Neural progenitor cell (in vitro differentiated cells): Measurements from ENCODE around the gene CXCL12. TPM values are rescaled to one million over a fixed set of nuclear protein-coding genes. Genes with fewer than 3 reads are reported as not detected.

Experiments used
- DNase-seq: peaks from one replicate; pipeline ENCODE4 v3.0.0-alpha.2; 2016; ENCODE audit warnings: low spot score
- H2AFZ ChIP-seq: fragments of 200-600 bp; sonication (generic); replicated peaks from 2 replicates; pipeline ENCODE4 v1.6.1; 2016; ENCODE audit warnings: antibody characterized with exemption
- H3F3A ChIP-seq: fragments of 200-600 bp; sonication (generic); 2 replicates; pipeline ENCODE4 v1.6.1; 2016; ENCODE audit warnings: antibody characterized with exemption, low read depth
- H3K27ac ChIP-seq: fragments of 200-600 bp; sonication (generic); 2 replicates; pipeline ENCODE4 v1.5.1; 2016; ENCODE audit warnings: mild to moderate bottlenecking
- H3K27me3 ChIP-seq: fragments of 200-600 bp; sonication (generic); 2 replicates; pipeline ENCODE4 v1.6.1; 2016; ENCODE audit warnings: mild to moderate bottlenecking, moderate library complexity
- H3K36me3 ChIP-seq: fragments of 200-600 bp; sonication (generic); 2 replicates; pipeline ENCODE4 v1.5.1; 2016
- H3K4me1 ChIP-seq: fragments of 200-600 bp; sonication (generic); 2 replicates; pipeline ENCODE4 v1.6.1; 2016; ENCODE audit warnings: mixed run types
- H3K4me2 ChIP-seq: fragments of 200-600 bp; sonication (generic); 2 replicates; pipeline ENCODE4 v1.6.1; 2016
- H3K4me3 ChIP-seq: fragments of 200-600 bp; sonication (generic); 2 replicates; pipeline ENCODE4 v1.5.1; 2016
- H3K79me2 ChIP-seq: fragments of 200-600 bp; sonication (generic); 2 replicates; pipeline ENCODE4 v1.6.1; 2016; ENCODE audit warnings: low read depth
- H3K9ac ChIP-seq: fragments of 200-600 bp; sonication (generic); 2 replicates; pipeline ENCODE4 v1.6.1; 2016
- H3K9me3 ChIP-seq: fragments of 200-600 bp; sonication (generic); 2 replicates; pipeline ENCODE4 v1.5.1; 2016; ENCODE audit warnings: low read depth
- H4K20me1 ChIP-seq: fragments of 200-600 bp; sonication (generic); 2 replicates; pipeline ENCODE4 v1.6.1; 2016; ENCODE audit warnings: low read depth
- H3K27ac Mint-ChIP-seq: 3 replicates; pipeline ENCODE4 v1.8.0; 2021; ENCODE audit warnings: mixed read lengths
- H3K27me3 Mint-ChIP-seq: 2 replicates; pipeline ENCODE4 v1.8.0; 2022; ENCODE audit warnings: low read depth, mild to moderate bottlenecking, inconsistent platforms, moderate library complexity, mixed read lengths; ENCODE audit not compliant: insufficient read depth
- H3K36me3 Mint-ChIP-seq: 3 replicates; pipeline ENCODE4 v1.8.0; 2021; ENCODE audit warnings: mixed read lengths
- H3K4me1 Mint-ChIP-seq: 3 replicates; pipeline ENCODE4 v1.8.0; 2021; ENCODE audit warnings: mixed read lengths
- H3K4me3 Mint-ChIP-seq: 3 replicates; pipeline ENCODE4 v1.8.0; 2021; ENCODE audit warnings: mild to moderate bottlenecking, moderate library complexity, mixed read lengths
- H3K9me3 Mint-ChIP-seq: 3 replicates; pipeline ENCODE4 v1.8.0; 2020; ENCODE audit warnings: mixed read lengths
- CTCF ChIP-seq: fragments of 200-600 bp; sonication (generic); IDR thresholded peaks from 2 replicates; pipeline ENCODE4 v1.5.1; 2017; ENCODE audit warnings: antibody characterized with exemption, mild to moderate bottlenecking
- EZH2 ChIP-seq: fragments of 200-600 bp; sonication (generic); IDR thresholded peaks from 2 replicates; pipeline ENCODE4 v1.6.1; 2017; ENCODE audit warnings: antibody characterized with exemption, mild to moderate bottlenecking, moderate library complexity
- EZH2phosphoT487 ChIP-seq: fragments of 200-600 bp; sonication (generic); IDR thresholded peaks from 2 replicates; pipeline ENCODE4 v1.6.1; 2017; ENCODE audit warnings: antibody characterized with exemption
- total RNA-seq: library from RNA; depleted of rRNA; stranded (reverse); fragments of >200 nt; gene quantifications from 2 replicates; pipeline ENCODE4 v1.2.3, GENCODE V29; 2015; ENCODE audit warnings: low replicate concordance

Gene CXCL12
- total RNA-seq, 1 donor from 2014 or later = 0.09 TPM

DNA sequence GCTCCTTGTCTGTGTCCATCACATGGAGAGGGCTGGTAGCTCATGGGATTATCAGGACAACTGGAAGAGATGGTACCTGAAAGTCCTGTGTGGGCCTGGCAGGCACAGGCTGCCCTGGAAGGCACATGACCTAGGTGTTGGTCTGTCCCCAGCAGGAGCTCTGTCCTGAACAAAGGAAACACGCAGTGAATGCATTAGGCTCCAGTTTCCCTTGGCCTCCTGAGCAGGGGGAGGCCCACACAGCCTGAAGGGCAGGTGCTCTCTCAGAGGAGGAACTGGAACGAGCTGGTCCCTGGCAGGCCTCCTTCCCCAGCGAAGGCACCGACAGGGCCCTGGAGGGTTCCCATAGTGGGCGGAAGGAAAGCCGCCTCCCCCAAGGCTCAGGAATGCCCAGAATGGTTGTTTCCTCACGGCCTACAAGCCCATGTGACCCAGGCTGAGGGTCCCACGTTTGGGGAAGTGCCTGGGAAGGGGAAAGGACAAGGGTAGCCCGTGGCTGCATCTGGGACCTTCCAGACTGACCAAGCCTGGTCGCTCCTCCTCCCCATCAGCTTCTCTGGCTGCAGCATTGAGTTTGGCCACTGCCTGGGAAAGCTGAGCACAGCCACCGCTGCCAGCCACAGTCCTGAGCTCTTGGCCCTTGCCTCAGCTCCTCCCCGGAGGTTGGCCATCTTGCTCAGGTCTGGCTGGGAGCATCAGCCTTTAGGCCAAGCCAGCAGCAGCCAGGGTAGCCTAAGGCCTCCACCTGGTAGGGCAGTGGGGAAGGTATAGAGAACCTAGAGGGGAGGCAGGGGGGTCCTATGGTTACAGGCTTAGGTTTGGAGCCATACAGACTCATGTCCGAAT lies 21.8 kb downstream of the CXCL12 start:
- TF ChIP-seq CTCF = no peak
- TF ChIP-seq EZH2 = no peak
- no peak for TF ChIP-seq EZH2phosphoT487
- no peak for DNase-seq

GRCh38 chr10:44361109-44361508 lies 23.8 kb downstream of the CXCL12 start:
- H3K27me3 Mint-ChIP-seq = peaks cover 2% of the 10 kb centered on the region
- H3K4me1 Mint-ChIP-seq = no peaks in the 10 kb centered on the region
- no peaks in the 10 kb centered on the region for H3F3A ChIP-seq
- no peak overlapping the region for H3K4me2 ChIP-seq
- no peak for DNase-seq
- no peaks in the 10 kb centered on the region for H3K9me3 ChIP-seq
- H3K27ac Mint-ChIP-seq = no peak overlapping the region
- H3K4me1 ChIP-seq = peaks cover 7% of the 10 kb centered on the region
- no peaks in the 10 kb centered on the region for H4K20me1 ChIP-seq
- TF ChIP-seq EZH2 (no peak), EZH2phosphoT487 (no peak)
- no peak overlapping the region for H2AFZ ChIP-seq
- H3K4me3 ChIP-seq = no peak overlapping the region
- H3K27ac ChIP-seq = no peak overlapping the region
- H3K4me3 Mint-ChIP-seq = no peak overlapping the region
- no peaks in the 10 kb centered on the region for H3K27me3 ChIP-seq
- no peaks in the 10 kb centered on the region for H3K79me2 ChIP-seq
- H3K36me3 Mint-ChIP-seq = no peaks in the 10 kb centered on the region
- no peaks in the 10 kb centered on the region for H3K9me3 Mint-ChIP-seq
- no peaks in the 10 kb centered on the region for H3K36me3 ChIP-seq
- no peak overlapping the region for H3K9ac ChIP-seq

More for the DNA sequence above, 21.8 kb downstream of the CXCL12 start:
- Histone ChIP-seq H3K4me2 (no peak overlapping the region), H3K9ac (no peak overlapping the region), H3K4me1 (no peaks in the 10 kb centered on the region), H3K79me2 (no peaks in the 10 kb centered on the region), H3K4me3 (no peak overlapping the region), H3F3A (no peaks in the 10 kb centered on the region), H4K20me1 (no peaks in the 10 kb centered on the region), H3K9me3 (no peaks in the 10 kb centered on the region), H3K27ac (no peak overlapping the region), H3K27me3 (no peaks in the 10 kb centered on the region), H3K36me3 (no peaks in the 10 kb centered on the region), H2AFZ (no peak overlapping the region)
- H3K27me3 Mint-ChIP-seq = peaks cover 2% of the 10 kb centered on the region
- H3K36me3 Mint-ChIP-seq = no peaks in the 10 kb centered on the region
- no peak overlapping the region for H3K4me3 Mint-ChIP-seq
- no peaks in the 10 kb centered on the region for H3K4me1 Mint-ChIP-seq
- H3K27ac Mint-ChIP-seq = no peak overlapping the region
- H3K9me3 Mint-ChIP-seq = no peaks in the 10 kb centered on the region

DNA sequence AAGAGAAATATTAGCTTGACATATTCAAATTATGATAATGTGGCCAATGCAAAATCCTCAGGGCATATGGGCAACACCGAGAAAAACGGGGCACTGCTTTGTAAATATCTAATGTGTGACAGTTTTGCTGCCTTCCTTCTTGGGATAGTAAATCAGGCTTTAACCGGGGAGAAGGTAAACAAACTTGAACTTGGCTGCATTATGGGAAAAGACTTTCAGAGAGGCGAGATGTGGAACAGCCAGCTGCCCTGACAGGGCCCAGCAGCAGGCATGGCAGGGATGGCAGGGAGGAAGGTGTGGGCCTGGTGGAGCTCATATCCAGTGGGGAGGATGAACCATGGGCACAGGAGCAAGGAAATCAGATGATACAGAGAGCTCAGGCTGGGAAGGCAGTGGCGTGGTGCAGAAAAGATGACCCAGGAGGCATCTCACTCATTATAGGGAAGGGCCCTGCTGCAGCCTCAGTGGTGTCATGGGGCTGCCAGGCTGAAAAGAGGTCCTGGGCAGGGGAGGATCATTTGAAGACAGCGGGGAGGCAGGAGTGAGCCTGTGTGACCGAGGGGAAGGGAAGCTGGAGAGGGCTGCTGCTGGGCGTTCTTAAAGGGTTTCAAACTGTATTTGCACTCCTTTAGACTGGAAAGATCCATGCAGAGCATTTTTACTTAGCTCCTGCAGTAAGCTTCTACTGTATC lies 26.7 kb downstream of the CXCL12 start:
- Mint-ChIP-seq H3K36me3 (no peaks in the 10 kb centered on the region), H3K27ac (no peak overlapping the region), H3K9me3 (no peaks in the 10 kb centered on the region), H3K27me3 (no peaks in the 10 kb centered on the region), H3K4me3 (no peak overlapping the region), H3K4me1 (no peaks in the 10 kb centered on the region)
- Histone ChIP-seq H4K20me1 (no peaks in the 10 kb centered on the region), H3K27me3 (no peaks in the 10 kb centered on the region), H3K4me3 (no peak overlapping the region), H3K9me3 (no peaks in the 10 kb centered on the region), H3F3A (no peaks in the 10 kb centered on the region), H3K27ac (no peak overlapping the region), H3K9ac (no peak overlapping the region), H3K4me2 (no peak overlapping the region), H3K79me2 (no peaks in the 10 kb centered on the region), H3K36me3 (no peaks in the 10 kb centered on the region), H2AFZ (no peak overlapping the region), H3K4me1 (peaks cover 7% of the 10 kb centered on the region)
- no peak for DNase-seq
- TF ChIP-seq CTCF (no peak), EZH2 (no peak), EZH2phosphoT487 (no peak)
